Measurements from ENCODE around the gene SCN3A.

Gene SCN3A

DNA sequence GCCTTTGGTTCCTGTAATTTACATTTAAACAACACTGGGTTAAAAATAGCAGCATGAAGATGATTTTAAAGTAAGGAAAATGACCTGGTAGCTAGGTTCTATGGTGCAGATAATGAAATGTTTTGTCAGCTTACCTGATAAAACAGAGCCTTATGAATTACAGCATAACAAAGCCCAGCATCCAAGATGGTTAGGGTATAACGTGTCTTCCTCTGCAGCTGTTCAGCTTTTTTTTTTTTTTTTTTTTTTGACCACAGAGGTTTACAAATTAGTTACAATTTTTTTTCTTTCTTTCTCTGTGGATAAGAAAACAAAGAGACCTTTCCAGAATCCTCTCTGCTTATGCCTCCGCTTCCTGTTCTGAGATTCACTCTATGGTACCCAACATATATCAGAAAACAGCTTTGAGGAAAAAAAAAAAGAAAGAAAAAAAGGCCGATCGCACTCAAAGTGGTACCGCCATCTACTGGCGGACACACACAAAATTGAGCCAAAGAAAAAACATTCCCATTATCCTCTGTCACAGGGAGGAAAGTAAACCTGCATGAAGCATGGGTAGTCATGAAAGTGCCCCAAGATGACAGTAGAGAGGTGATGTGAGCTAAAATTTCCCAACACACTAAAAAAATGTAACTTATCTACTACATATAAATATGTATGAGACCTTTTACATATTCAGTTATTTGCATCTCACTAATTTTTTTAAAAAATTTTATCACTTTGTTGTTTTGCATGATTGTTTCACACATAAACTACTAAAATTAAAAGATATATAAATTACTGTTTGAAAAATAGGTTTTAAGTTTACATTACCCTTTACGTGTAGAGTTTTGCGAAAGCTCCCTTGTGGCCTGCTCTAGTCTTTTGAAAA is at the start of gene SCN3A:
TSS of gene SCN3A (minus strand) at position 362 of the 871 bp plus-strand sequence. CDS start 27,656 bp downstream, outside the sequence.
- no peak for DNase-seq (ENCODE audit: low read depth in 2 of 2)

GRCh38 chr2:165253178-165253577 is 49.3 kb upstream of the SCN3A start:
- no peak for DNase-seq (ENCODE audit: low read depth in 2 of 2)

DNA sequence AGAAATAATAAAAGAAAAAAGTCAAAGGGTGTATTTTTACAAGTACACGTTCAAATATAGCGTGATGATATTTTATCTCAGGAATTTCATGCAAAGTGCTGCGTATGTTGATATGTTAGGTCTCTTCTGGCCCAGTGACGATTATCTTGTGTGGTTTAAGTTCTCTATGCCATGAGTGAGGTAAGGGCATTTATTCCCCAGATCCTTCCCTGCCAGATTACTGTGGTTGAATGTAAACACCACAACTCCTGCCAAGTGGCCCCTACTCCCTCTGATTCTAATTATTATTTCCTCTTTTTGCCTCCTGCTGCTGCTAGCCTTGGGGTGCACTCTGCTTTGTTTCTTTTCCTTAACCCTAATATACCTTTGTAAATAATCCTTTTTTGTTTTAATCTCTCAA is 47.5 kb upstream of the SCN3A start:
- DNase-seq (ENCODE audit: low read depth in 2 of 2): no peak

GRCh38 chr2:165248238-165248637 is 44.4 kb upstream of the SCN3A start:
- DNase-seq (ENCODE audit: low read depth in 2 of 2): no peak

GRCh38 chr2:165245081-165245793 is 41.4 kb upstream of the SCN3A start:
- no peak for DNase-seq (ENCODE audit: low read depth in 2 of 2)

DNA sequence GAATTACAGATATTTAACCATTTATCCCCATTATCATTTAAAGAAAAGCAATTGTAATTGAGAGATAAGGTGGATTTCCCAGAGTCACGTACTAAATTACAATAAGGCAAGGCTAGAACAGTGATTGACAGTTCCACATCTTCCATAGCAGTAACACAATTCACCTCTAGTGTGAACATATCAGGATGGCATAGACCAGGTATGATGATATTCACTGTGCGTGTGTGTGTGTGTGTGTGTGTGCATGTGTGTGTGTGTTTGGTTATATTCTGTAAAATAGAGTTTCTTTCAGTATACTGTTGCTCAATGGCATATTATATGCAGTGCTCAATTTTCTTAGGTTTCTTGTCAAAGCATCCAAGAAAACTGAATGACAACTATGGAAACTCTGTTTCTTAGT is 37.1 kb upstream of the SCN3A start:
- DNase-seq (ENCODE audit: low read depth in 2 of 2): no peak

- DNase-seq (ENCODE audit: low read depth in 2 of 2): no peak
Observed at GRCh38 chr2:165239856-165240515, 36.1 kb upstream of the SCN3A start.

DNA sequence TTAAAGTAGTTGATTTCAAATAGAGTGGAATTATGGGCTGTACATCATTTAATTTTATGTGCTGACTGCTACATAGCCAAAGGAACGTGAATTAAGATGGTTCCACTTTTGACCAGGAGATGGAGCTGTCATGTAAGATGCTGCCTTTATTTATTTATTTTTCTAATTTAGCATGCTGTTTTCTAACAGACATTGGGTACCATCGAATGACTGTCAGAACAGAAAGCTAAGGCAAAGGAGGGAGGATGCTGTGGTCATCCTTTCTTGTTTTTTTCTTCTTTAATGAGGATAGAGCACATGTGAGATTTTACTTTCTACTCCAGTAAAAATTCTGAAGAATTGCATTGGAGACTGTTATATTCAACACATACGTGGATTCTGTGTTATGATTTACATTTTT is 35.4 kb upstream of the SCN3A start, which contains the start of gene SCN2A:
TSS of gene SCN2A (plus strand) at position 185 of the 400 bp plus-strand sequence. CDS start 56,410 bp downstream, outside the sequence.
- DNase-seq (ENCODE audit: low read depth in 2 of 2): no peak

DNA sequence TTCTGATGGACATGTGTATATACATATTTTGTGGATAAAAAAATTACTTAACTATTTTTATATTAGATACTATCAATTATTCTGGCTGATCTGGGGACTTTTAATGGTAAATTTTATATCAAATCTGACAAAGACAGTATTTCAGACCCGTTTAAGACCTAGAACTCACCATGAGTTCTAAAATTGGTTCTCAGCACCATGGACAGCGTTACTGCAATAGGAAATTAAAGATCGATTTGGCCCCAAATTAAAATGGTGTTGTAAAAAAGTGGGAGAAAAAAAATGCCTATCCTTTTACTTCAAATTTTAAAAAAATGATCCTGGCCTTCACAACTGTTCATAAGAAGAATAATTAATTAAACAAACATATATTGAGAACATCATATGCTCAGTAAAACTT is 34.4 kb upstream of the SCN3A start:
- no peak for DNase-seq (ENCODE audit: low read depth in 2 of 2)

- no peak for DNase-seq (ENCODE audit: low read depth in 2 of 2)
Observed at GRCh38 chr2:165237056-165237455, 33.2 kb upstream of the SCN3A start.

DNA sequence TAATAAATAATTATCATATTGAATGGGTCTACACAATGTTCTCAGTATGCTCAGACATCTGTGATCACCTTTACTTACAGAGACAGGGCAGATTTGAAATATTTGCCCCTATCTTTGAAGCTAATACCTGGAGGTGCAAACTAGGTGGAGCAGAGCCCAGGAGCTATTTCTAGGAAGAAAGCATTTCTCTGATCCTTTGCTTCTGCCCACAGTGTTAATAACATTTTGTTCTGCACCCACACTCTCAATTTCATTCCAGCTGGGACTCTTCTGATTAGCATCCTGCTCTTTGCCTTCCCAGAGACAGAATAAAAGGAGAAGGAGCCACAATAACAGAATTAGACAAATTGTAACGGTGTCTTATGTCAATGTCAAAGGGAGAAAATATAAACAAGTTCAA is 23.7 kb upstream of the SCN3A start:
- DNase-seq (ENCODE audit: low read depth in 2 of 2): no peak

- DNase-seq (ENCODE audit: low read depth in 2 of 2): no peak
Observed at GRCh38 chr2:165224941-165225340, 21.1 kb upstream of the SCN3A start.

GRCh38 chr2:165219481-165219880 is 15.6 kb upstream of the SCN3A start:
- DNase-seq (ENCODE audit: low read depth in 2 of 2): no peak

- DNase-seq (ENCODE audit: low read depth in 2 of 2): no peak
Observed at GRCh38 chr2:165214093-165214492, 10.2 kb upstream of the SCN3A start.

GRCh38 chr2:165208094-165208493 is 4.2 kb upstream of the SCN3A start:
- DNase-seq (ENCODE audit: low read depth in 2 of 2): no peak

GRCh38 chr2:165205865-165206264 is 2.0 kb upstream of the SCN3A start:
- no peak for DNase-seq (ENCODE audit: low read depth in 2 of 2)

GRCh38 chr2:165202239-165202638 is 1.6 kb downstream of the SCN3A start:
- no peak for DNase-seq (ENCODE audit: low read depth in 2 of 2)

DNA sequence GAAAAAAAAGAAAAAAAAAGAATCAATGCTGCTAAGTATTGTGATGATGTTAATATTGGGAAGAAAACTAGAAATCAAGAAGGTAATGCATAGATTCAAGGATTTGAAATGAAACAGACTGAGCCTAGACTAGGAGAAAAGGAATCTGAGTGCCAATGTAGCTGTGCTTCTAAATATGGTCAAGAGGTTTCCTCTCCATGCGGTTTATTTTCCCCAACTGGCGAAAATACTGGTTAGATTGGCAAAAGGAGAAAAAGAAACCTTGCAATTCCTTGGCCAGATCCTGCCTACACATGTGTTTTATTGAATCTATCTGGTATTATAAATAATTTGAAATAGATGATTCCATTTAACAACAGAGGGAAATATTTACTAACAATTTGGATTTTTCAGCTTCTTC is 5.7 kb downstream of the SCN3A start:
- DNase-seq (ENCODE audit: low read depth in 2 of 2): no peak

DNA sequence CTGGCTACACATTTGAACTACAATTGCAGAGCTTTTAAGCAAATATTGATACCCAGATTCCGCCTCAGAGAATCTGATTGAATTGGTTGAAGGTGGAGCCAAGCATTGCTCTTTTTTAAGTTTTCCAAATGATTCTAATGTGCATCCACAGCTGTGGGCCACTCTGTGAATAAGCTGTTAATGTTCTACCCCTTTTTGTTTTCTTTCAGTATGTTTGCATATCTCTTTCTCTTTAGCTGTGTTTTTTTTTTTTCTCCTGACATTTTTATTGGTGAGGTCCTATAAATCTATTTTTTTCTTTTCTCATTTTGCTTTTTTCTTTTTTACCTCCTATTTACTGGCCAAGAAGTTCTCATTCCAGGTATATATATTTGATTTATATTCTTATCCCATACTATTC is 6.5 kb downstream of the SCN3A start:
- no peak for DNase-seq (ENCODE audit: low read depth in 2 of 2)

DNA sequence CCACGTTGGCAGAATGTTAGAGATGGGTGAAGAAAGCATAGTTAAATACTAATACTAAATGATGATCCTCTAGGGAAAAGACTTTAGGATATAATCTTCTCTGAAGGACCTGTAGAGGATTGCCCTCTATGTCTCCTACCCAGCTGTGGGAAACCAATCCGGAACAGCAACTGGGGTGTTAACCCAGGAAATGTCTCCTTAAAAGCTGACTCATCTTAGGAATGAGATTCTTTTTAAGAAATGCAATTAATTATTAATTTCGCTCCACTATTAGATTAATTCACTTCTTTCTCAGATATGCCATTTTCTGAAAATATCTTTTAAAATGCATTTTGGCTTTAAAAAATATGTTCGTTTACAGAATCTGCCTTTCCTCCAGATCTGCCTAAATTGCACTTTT is 7.4 kb downstream of the SCN3A start:
- DNase-seq (ENCODE audit: low read depth in 2 of 2): no peak

GRCh38 chr2:165193178-165193777 is 10.6 kb downstream of the SCN3A start:
- DNase-seq (ENCODE audit: low read depth in 2 of 2): no peak

GRCh38 chr2:165192729-165193128 is 11.1 kb downstream of the SCN3A start:
- no peak for DNase-seq (ENCODE audit: low read depth in 2 of 2)

Measured in stimulated activated CD8-positive, alpha-beta memory T cell treated with anti-CD3 and anti-CD28 coated beads, Interleukin-7, amount 100 ng/mL, for 4 hours (primary cell).